ENCODE data around the gene HBG2.

HBG2 gene

DNA sequence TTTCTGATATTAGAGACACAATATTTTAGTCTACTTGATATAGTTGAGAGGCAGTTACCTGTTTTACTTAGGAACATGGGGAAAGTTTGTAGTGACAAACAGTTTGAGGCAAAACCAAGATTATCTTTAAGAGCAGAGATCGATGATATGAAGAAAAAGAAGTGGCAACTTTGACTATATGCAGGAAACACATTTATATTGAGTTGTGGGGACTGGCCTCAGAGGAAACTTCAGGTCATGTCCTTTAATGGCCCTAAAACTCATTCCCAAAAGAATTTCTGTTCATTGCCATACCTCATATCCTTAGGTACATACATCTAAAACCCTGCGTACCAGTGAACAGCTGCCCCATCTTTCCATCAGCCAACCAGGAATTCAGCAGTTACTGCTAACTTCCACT is 9.4 kb downstream of the HBG2 start:
- no peak overlapping the region for H3K27ac ChIP-seq
- TF ChIP-seq, protein P1, sequence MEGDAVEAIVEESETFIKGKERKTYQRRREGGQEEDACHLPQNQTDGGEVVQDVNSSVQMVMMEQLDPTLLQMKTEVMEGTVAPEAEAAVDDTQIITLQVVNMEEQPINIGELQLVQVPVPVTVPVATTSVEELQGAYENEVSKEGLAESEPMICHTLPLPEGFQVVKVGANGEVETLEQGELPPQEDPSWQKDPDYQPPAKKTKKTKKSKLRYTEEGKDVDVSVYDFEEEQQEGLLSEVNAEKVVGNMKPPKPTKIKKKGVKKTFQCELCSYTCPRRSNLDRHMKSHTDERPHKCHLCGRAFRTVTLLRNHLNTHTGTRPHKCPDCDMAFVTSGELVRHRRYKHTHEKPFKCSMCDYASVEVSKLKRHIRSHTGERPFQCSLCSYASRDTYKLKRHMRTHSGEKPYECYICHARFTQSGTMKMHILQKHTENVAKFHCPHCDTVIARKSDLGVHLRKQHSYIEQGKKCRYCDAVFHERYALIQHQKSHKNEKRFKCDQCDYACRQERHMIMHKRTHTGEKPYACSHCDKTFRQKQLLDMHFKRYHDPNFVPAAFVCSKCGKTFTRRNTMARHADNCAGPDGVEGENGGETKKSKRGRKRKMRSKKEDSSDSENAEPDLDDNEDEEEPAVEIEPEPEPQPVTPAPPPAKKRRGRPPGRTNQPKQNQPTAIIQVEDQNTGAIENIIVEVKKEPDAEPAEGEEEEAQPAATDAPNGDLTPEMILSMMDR (conservative IDR thresholded peaks at IDR 0.05), result no peak

DNA sequence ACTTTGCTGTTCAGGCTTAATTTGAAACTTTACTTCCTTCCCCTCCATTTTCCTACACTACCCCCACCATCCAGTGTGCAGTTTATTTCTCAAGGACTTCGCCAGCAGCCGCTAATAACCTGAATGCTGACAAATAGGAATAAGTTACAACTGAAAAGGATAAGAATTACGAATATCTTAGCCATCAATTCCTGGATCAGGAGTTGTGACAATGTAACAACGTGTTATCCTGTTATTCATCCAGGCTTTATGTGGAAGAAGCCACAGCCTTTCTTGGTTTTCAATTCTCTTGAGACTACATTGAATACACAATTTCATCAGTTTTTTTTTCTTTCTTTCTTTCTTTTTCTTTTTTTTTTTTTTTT is 10.8 kb downstream of the HBG2 start:
- TF ChIP-seq, protein P1 (conservative IDR thresholded peaks at IDR 0.05), result no peak
- no peak overlapping the region for H3K27ac ChIP-seq

DNA sequence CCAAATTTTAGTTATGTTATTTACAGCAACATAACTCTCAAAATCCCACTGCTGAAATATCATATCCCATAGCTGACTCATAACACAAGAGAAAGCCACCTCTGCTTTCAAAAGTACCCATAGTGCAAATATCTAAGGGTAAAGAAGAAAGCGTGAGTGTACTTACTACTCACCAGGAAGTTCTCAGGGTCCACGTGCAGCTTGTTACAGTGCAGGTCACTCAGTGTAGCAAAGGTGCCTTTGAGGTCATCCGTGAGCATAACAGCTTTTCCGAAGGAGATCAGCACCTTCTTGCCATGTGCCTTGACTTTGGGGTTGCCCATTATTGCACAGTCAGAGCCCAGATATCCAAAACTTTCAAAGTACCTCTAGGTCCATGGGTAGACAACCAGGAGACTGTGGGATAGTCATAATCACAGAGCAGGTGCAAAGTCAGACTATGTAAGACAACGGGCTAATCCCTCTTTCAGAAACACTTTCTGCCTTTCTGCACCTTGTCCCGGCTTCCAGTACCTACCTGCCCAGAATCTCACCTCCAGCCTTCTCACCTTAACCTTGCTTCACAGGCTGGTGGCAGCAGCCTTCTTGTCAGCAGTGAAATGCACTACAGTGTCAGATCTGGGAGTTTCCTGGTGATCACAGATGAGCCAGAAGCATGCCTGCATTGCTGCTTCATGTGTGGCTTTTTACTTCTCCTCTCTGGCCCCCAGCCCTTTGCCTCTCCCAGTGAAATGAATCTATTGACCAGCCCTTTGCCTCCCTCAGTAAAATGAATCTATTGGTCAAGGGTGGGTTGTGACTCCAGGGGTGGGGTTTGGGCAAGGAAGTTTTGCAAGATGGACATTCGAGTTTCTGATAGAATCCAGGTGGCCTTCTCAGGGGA is 11.4 kb downstream of the HBG2 start:
- TF ChIP-seq, protein P1 (conservative IDR thresholded peaks at IDR 0.05), result no peak
- H3K27ac ChIP-seq, result no peak overlapping the region

DNA sequence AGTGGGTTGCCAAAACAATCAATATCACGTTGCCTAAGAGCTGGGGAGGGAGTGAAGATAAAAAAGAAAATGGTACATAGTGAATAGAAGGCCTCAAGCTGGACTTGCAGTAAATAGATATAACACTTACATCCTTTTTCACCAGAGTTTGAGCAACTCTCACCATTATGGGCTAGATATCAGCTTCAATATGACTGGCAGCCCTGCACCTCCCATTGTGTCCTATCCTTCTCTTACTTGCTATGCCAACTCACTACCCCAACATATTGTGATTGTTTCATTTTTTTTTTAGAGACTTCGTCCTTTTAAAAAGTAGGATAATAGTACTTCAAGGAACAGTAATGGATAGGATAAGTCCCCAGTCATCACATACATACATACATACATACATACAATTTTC is 12.4 kb downstream of the HBG2 start:
- TF ChIP-seq, protein P1 (conservative IDR thresholded peaks at IDR 0.05), result no peak
- no peak overlapping the region for H3K27ac ChIP-seq

DNA sequence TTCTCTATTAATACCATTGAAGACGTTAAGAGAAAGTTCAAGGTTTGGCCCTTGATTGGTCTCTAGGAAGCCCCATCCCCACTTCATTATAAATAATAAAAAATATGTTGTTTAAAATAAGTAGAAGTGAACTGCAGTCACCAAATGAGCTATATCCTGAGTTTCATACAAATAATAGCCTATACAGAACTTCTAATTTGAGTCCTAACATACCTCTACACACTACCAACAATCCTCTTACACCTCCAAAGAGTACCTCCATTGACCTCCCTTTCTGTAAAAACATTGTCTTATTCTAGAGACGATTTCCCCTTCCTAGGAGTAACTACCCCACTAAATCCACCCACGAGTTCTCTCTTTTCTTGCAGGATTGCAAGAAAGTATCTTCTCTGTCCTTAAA is 13.1 kb downstream of the HBG2 start:
- no peak overlapping the region for H3K27ac ChIP-seq

DNA sequence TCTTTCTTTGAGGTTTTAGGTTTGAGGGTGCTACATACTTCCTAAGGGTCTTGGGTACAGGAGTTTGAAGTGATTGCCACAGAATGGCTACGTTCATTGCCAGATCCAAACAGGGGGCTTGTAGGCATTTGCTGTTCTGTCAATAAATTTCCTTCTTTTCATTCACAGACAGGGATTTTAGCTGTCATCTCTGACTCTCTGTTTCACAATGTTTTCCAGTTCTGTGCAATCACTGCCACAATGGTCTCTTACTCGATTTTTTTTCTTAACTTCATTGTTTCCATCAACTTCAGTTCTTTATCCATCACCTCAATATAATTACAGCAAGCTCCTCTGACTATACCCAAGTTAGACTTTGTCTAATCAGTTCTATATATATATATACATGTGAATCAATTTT is 14.1 kb downstream of the HBG2 start:
- H3K27ac ChIP-seq, result no peak overlapping the region
- TF ChIP-seq, protein P1 (conservative IDR thresholded peaks at IDR 0.05), result no peak

More for the DNA sequence above, 13.1 kb downstream of the HBG2 start:
- TF ChIP-seq, protein P1 (conservative IDR thresholded peaks at IDR 0.05), result no peak

DNA sequence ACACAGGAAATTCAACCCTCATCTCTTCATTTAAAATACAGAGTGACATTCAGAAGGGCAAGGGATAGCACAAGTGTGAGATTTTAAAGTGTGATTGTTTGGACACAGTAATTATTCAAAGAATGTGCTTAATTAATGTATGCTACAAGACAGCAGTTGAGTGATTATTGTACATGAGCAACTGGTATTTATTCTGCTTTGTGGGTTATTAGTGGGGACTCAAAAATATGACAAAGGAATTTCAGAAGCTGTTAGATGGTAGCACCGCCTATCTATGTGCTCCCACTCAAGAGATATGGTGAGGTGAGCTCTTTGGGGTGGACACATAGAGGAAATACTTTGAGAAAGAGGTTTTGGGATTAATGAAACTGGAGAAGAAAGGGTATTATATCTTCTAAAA is 14.5 kb downstream of the HBG2 start:
- TF ChIP-seq, protein P1 (conservative IDR thresholded peaks at IDR 0.05), result no peak
- H3K27ac ChIP-seq, result no peak overlapping the region
